Measurements from ENCODE around the gene PLCD3.

Gene PLCD3, protein sequence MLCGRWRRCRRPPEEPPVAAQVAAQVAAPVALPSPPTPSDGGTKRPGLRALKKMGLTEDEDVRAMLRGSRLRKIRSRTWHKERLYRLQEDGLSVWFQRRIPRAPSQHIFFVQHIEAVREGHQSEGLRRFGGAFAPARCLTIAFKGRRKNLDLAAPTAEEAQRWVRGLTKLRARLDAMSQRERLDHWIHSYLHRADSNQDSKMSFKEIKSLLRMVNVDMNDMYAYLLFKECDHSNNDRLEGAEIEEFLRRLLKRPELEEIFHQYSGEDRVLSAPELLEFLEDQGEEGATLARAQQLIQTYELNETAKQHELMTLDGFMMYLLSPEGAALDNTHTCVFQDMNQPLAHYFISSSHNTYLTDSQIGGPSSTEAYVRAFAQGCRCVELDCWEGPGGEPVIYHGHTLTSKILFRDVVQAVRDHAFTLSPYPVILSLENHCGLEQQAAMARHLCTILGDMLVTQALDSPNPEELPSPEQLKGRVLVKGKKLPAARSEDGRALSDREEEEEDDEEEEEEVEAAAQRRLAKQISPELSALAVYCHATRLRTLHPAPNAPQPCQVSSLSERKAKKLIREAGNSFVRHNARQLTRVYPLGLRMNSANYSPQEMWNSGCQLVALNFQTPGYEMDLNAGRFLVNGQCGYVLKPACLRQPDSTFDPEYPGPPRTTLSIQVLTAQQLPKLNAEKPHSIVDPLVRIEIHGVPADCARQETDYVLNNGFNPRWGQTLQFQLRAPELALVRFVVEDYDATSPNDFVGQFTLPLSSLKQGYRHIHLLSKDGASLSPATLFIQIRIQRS

DNA sequence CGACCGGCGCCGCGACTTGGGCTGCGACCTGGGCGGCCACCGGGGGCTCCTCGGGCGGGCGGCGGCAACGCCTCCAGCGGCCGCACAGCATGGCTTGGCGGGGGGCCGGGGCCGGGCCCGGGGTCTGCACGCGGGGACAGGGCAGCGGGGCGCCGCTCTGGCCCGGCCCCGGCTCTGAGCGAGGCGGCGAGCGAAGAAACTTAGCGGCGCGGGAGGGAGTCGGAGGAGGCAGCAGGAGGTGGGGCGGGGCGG is at the start of gene PLCD3:
TSS of gene PLCD3 (minus strand) at position 196 of the 252 bp plus-strand sequence. CDS start at position 91, 105 bp downstream.
- Histone ChIP-seq H3K9me3 (ENCODE audit: control insufficient read depth, insufficient read depth, low read length) (no peaks in the 10 kb centered on the region), H3K36me3 (ENCODE audit: insufficient read depth, low read length) (no peaks in the 10 kb centered on the region), H3K4me1 (ENCODE audit: insufficient read depth, low read length) (peaks cover 29% of the 10 kb centered on the region), H3K9ac (ENCODE audit: low read depth, low read length) (peak within 1 kb of the TSS; percentile 93)

DNA sequence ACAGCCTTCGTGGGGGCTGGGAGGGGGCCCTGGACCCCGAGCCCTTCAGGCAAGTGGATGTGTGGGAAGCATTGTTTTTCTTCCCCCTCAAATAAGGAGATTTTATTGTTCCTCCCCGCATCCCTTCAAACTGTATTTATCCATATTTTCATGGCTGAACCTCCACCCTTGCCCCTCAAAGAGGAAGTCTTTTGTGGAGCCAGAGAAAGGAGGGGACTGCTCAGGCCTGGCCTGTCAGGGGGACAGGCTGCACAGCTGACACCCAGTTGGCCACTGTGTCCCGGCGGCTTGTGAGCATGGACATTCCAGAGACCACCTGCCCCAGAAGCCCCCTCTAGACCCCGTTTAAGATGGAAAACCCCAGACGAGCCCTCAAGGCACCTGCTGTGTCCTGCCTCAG is 45.2 kb upstream of the PLCD3 start:
- Histone ChIP-seq H3K4me1 (ENCODE audit: insufficient read depth, low read length) (peaks cover 8% of the 10 kb centered on the region; the same call in 1 of the 2 replicates), H3K9ac (ENCODE audit: low read depth, low read length) (no peak overlapping the region), H3K36me3 (ENCODE audit: insufficient read depth, low read length) (no peaks in the 10 kb centered on the region), H3K9me3 (ENCODE audit: control insufficient read depth, insufficient read depth, low read length) (no peaks in the 10 kb centered on the region)

DNA sequence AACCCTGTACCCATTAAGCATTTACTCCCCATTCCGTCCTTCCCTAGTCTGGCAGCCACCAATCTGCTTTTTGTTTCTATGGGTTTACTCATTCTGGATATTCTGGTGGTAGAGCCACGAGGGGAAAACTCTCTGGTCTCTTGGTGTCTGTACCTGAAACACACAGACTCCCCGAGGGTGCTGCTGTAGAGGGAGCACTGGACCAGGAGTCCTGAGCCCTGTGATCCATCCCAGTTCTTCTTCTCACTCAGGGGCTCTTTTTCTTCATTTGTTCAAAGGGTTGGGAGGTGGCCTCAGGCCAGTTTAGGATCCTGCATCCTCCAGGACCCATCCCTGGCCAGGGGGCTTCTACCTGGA is 43.4 kb upstream of the PLCD3 start:
- H3K9ac ChIP-seq (ENCODE audit: low read depth, low read length): no peak overlapping the region
- H3K4me1 ChIP-seq (ENCODE audit: insufficient read depth, low read length): peaks cover 26% of the 10 kb centered on the region
- H3K36me3 ChIP-seq (ENCODE audit: insufficient read depth, low read length): no peaks in the 10 kb centered on the region
- no peaks in the 10 kb centered on the region for H3K9me3 ChIP-seq (ENCODE audit: control insufficient read depth, insufficient read depth, low read length)

DNA sequence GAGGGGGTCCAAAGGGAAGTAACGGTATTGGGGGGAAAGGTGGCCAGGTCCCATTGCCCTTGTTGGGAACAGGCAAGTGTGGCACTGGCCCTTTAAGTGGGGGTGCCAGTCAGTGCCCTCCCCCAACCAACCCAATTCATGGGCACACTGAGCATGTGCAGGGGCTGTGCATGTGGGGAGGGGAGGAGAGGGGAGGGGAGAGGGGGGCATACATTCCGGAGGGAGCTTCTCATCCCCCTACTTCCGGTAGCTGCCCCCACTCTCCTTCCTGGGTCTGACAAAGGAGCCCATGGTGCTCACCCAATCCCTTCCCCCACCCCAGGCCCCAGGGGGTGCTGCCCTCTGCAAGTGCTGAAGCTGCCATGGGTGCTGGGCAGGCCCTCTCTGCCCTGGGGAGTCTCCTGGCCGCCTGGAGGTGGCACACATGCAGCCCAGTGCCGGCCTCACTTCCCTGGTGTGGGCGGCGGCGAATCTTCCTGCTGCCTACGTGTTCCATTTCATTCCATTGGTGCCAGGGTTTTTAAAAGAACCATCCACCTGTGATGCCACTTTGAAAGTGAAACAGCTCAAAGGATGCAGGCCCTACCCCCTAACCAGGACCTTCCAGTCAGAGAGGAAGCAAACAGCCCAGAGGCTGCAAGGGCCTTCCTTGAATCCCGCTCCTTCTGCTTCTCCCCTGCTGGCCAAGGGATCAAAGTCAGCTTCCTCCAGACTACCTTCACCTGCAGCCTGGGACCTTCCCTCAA is 40.4 kb upstream of the PLCD3 start:
- H3K9me3 ChIP-seq (ENCODE audit: control insufficient read depth, insufficient read depth, low read length): no peaks in the 10 kb centered on the region
- H3K4me1 ChIP-seq (ENCODE audit: insufficient read depth, low read length): peaks cover 31% of the 10 kb centered on the region
- peak overlapping the region; percentile 32 for H3K9ac ChIP-seq (ENCODE audit: low read depth, low read length)
- no peaks in the 10 kb centered on the region for H3K36me3 ChIP-seq (ENCODE audit: insufficient read depth, low read length)

DNA sequence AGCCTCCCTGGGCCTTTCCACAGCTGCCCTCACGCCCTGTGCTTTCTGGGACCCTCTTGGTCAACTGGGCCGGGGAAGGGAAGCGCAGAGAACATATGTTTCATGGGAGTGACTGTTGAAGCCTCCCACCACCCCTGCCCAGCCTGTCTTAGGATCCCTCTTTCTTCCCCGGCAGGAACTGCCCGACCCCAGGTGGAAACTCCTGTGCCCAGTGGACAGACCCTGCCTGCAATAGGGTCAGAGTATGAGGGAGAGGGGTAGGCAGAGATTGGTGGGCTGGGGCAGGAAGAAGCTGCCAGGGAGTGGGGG is 39.9 kb upstream of the PLCD3 start:
- no peaks in the 10 kb centered on the region for H3K9me3 ChIP-seq (ENCODE audit: control insufficient read depth, insufficient read depth, low read length)
- no peaks in the 10 kb centered on the region for H3K36me3 ChIP-seq (ENCODE audit: insufficient read depth, low read length)
- peak overlapping the region; percentile 31 for H3K9ac ChIP-seq (ENCODE audit: low read depth, low read length)

DNA sequence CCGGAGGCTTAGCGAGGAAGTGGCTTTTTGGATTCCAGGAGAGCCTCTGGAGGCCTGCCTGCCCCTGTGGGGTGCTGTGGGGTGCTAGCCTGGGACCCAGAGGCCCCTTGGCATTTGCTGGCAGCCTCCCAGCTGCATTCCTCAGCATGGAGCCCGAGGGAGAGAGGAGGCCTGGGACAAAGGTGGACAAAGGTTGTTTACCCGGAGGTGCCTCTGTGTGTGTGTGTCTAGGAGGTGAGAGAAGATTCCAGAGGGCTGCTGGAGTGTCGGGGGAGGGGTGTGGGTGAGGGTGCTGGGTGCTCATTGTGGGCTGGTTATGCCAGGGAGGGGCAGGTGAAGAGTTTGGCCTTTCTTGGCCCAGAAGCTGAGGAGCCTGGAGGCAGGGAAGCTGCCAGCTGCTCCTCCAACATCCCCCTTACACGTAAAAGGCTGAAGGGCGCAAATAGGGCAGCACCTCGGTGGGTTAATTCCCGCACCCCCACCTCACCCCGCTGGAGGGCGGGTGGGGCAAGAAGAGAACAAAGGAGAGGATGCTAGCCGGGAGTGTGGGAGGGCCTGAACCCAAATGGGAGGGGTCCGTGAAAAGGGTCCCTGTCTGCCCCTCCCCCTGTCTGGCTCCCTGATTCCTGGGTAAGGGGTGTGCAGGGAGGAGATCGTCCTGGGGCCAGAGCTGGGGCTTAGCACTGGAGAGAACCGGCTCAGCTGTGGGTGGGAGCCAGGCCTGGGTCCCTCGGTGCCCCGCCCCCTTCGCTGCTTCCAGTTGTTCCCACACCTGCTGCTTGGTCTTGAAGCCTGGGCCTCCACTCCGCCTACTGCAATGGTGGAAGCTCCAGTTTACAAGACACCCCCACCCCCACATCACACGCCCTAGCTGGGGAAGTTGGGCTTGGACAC is 39.3 kb upstream of the PLCD3 start:
- Histone ChIP-seq H3K9me3 (ENCODE audit: control insufficient read depth, insufficient read depth, low read length) (no peaks in the 10 kb centered on the region), H3K36me3 (ENCODE audit: insufficient read depth, low read length) (no peaks in the 10 kb centered on the region), H3K4me1 (ENCODE audit: insufficient read depth, low read length) (peaks cover 31% of the 10 kb centered on the region), H3K9ac (ENCODE audit: low read depth, low read length) (peak overlapping the region; percentile 31)

More for the DNA sequence above, 39.9 kb upstream of the PLCD3 start:
- H3K4me1 ChIP-seq (ENCODE audit: insufficient read depth, low read length): peaks cover 31% of the 10 kb centered on the region

DNA sequence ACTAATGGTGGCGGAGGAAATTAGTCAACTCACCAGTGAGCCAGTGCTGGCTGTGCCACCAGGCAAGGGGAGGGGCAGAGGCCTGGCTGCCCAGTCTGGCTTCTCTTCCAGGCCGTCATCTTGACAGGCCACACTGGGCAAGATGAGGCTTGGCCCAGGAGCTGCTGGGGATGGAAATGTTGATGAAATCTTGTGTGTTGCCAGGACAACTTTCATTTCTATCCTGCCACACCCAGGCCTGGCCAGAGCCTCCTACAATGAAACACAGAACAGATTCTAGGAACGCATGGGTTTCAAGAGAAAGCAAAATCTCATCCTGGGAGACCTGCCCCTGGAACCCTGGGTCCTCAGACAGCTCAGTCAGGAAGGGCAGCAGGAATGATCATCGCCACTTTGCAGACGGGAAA is 38.6 kb upstream of the PLCD3 start:
- H3K9ac ChIP-seq (ENCODE audit: low read depth, low read length): peak overlapping the region; percentile 31; the same call in 1 of the 2 replicates
- H3K4me1 ChIP-seq (ENCODE audit: insufficient read depth, low read length): peaks cover 28% of the 10 kb centered on the region
- no peaks in the 10 kb centered on the region for H3K36me3 ChIP-seq (ENCODE audit: insufficient read depth, low read length)

DNA sequence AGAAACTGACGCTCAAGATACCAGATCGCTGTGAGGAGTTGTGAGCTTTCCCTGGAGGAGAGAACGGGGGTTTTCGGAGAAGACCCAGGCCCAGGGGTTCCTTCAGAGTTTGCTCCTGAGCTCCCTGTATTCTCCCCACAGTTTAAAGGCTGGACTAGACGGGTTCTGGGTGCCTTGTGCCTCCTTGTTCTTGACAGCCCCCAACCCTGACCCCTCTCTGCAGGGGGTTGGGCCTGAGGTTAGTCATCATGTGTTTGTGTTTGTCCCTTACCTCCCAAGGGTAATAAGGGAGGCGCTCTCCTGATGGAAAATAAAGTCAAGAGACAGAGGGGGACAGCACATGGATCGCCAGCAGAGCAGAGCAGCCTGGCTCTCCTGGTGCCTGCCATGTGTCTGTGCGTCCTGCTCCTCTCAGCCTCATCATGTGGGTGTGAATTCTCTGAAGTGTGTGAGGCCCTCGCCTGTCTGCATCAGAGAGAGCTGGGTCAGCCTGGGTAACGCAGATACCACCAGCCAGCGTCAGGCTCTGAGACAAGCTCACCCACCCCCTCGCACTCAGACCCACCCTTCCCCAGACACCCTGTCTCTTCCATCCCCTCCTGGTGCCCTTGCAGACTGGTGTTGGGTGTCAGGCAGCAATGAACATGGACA is 38.1 kb upstream of the PLCD3 start:
- H3K4me1 ChIP-seq (ENCODE audit: insufficient read depth, low read length): peaks cover 28% of the 10 kb centered on the region
- H3K9me3 ChIP-seq (ENCODE audit: control insufficient read depth, insufficient read depth, low read length): no peaks in the 10 kb centered on the region
- H3K36me3 ChIP-seq (ENCODE audit: insufficient read depth, low read length): no peaks in the 10 kb centered on the region
- H3K9ac ChIP-seq (ENCODE audit: low read depth, low read length): no peak overlapping the region

More for the DNA sequence above, 38.6 kb upstream of the PLCD3 start:
- no peaks in the 10 kb centered on the region for H3K9me3 ChIP-seq (ENCODE audit: control insufficient read depth, insufficient read depth, low read length)

DNA sequence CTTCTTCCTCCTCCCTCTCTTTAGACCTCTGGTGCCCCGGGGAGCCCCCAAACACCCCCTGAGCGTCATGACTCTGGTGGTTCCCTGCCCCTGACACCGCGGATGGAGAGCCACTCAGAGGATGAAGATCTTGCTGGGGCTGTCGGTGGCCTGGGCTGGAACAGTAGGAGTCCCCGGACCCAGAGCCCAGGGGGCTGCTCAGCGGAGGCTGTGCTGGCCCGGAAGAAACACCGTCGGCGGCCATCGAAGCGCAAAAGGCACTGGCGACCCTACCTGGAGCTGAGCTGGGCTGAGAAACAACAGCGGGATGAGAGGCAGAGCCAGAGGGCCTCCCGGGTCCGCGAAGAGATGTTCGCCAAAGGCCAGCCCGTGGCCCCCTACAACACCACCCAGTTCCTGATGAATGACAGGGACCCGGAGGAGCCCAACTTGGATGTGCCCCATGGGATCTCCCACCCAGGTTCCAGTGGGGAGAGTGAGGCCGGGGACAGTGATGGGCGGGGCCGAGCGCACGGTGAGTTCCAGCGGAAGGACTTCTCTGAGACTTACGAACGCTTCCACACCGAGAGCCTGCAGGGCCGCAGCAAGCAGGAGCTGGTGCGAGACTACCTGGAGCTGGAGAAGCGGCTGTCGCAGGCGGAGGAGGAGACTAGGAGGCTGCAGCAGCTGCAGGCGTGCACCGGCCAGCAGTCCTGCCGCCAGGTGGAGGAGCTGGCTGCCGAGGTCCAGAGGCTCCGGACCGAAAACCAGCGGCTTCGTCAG is 36.9 kb upstream of the PLCD3 start:
- peaks cover 28% of the 10 kb centered on the region for H3K4me1 ChIP-seq (ENCODE audit: insufficient read depth, low read length)
- no peak overlapping the region for H3K9ac ChIP-seq (ENCODE audit: low read depth, low read length)
- no peaks in the 10 kb centered on the region for H3K9me3 ChIP-seq (ENCODE audit: control insufficient read depth, insufficient read depth, low read length)
- no peaks in the 10 kb centered on the region for H3K36me3 ChIP-seq (ENCODE audit: insufficient read depth, low read length)

DNA sequence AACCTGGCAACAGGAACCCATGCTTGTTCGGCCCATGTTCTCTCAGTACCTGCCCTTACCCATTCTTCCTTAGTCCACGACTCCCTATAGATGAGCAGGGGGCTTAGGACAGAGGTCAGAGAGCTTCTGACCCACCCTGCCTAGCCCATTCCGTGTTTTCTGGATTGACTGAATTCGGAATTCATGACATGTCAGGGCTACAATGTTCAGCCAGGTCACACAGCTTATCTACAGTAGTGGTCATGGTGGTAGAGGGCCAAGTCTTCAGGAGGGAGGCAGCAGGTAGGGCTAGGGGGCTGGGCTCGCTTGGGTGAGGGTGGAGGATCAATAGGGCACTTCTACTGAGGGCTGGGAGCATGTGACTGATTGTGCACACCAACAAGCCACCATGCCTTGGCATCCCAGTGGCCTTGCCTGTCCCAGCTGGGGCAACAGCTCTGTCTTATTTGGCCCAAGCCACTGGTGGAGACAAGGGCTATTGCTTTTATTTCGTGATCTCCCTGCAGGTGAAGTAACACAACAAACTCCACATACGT is 32.5 kb upstream of the PLCD3 start:
- Histone ChIP-seq H3K36me3 (ENCODE audit: insufficient read depth, low read length) (no peaks in the 10 kb centered on the region), H3K9me3 (ENCODE audit: control insufficient read depth, insufficient read depth, low read length) (no peaks in the 10 kb centered on the region), H3K9ac (ENCODE audit: low read depth, low read length) (no peak overlapping the region), H3K4me1 (ENCODE audit: insufficient read depth, low read length) (peaks cover 8% of the 10 kb centered on the region; the same call in 1 of the 2 replicates)

DNA sequence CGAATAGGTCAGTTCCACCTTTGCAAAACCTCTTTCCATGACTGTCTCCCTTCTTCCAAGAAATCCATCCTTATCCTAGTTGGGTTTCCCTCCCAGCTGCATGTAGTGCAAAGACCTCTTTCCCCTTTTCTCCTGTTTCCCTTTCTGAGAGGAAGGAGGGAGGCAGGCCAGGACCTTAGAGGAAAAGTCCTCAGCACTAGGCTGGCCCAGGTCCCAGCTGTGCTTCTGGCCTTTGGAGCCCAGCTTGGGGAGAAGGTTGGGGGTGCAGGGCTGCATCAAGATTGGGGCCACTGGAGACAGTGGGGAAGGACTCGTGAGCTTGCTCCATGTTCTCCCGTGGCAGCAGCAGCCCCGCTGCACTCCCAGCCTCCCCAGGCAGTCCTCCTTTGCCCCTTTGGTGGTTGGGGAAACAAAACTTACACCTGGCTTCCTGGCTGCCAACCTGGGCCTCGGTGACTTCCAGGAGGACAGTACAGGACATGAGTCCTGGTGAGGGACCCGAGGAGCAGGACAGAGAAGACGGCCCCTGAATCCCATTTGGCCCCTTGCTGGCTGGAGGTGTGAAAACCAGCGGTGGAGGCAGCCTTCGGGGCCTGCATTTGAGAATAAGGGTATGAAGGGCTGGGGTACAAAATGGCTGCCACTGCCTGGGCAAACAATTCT is 29.8 kb upstream of the PLCD3 start:
- H3K36me3 ChIP-seq (ENCODE audit: insufficient read depth, low read length): no peaks in the 10 kb centered on the region
- no peaks in the 10 kb centered on the region for H3K9me3 ChIP-seq (ENCODE audit: control insufficient read depth, insufficient read depth, low read length)
- peak overlapping the region; percentile 43 for H3K9ac ChIP-seq (ENCODE audit: low read depth, low read length)
- peaks cover 8% of the 10 kb centered on the region; the same call in 1 of the 2 replicates for H3K4me1 ChIP-seq (ENCODE audit: insufficient read depth, low read length)

DNA sequence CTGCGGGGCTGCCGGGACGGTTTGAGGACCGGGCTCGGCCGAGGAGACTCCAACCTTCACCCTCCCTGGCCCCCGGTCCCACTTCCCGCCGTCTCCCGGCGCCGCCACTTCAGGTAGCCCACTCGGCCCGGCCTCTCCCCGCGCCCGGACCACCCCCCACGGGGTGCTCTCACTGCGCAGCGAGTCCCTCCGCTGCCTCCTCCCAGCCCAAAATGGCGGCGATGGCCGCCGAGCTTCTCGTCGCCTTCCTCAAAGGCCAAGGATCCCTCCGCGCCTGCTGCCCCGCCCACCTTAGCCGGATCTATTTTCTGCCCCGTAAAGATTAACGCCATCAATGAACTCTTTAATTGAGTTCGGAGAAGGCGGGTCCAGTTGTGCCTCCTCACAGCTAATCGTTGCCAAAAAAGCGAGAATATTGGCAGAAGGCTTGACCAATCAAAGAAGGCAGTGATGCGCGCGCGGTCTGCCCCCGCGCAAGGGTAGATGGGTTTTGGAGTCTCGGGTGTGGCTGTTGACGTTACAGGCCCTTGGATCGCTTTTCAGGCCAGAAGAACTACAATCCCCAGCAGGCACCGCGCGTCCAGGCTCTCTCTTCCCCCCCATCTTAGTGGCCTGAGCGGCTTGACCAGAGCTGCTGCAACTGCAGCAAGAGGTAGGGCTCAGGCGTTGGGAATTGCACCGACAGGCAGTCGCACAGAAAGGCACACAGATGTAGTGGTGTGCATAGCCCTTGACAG is 29.1 kb upstream of the PLCD3 start, which contains the start of gene HEXIM2:
TSS of gene HEXIM2 (plus strand) at position 588 of the 737 bp plus-strand sequence. CDS start 919 bp downstream, outside the sequence.
- Histone ChIP-seq H3K9ac (ENCODE audit: low read depth, low read length) (peak within 1 kb of the TSS; percentile 96), H3K36me3 (ENCODE audit: insufficient read depth, low read length) (no peaks in the 10 kb centered on the region), H3K4me1 (ENCODE audit: insufficient read depth, low read length) (peaks cover 8% of the 10 kb centered on the region; the same call in 1 of the 2 replicates), H3K9me3 (ENCODE audit: control insufficient read depth, insufficient read depth, low read length) (no peaks in the 10 kb centered on the region)

All from ES-I3 (cell line).